ENCODE results near the gene CCNQ.
"Not testable (repeated sequence)": the region's sequence is repeated elsewhere in the genome, so short reads cannot be mapped to it uniquely, and the experiment has no call there.

The CCNQ gene

GRCh38 chrX:153621949-153622598 lies 23.1 kb upstream of the CCNQ start:
- DNase-seq: no peak

- DNase-seq: no peak
These were observed 21.6 kb upstream of the CCNQ start for GRCh38 chrX:153620576-153620975.

- DNase-seq: no peak
These were observed 15.9 kb upstream of the CCNQ start for GRCh38 chrX:153614818-153615217.

GRCh38 chrX:153612413-153612812 lies 13.5 kb upstream of the CCNQ start:
- DNase-seq: no peak

GRCh38 chrX:153611298-153612095 lies 12.6 kb upstream of the CCNQ start:
- DNase-seq: no peak

GRCh38 chrX:153610836-153611213 lies 11.9 kb upstream of the CCNQ start:
- no peak for DNase-seq

- no peak for DNase-seq
These were observed 11.2 kb upstream of the CCNQ start for GRCh38 chrX:153609917-153610835.

GRCh38 chrX:153608806-153609205 lies 9.9 kb upstream of the CCNQ start:
- DNase-seq: no peak

GRCh38 chrX:153608376-153608775 lies 9.4 kb upstream of the CCNQ start:
- no peak for DNase-seq

GRCh38 chrX:153606503-153606902 lies 7.6 kb upstream of the CCNQ start:
- DNase-seq: no peak

GRCh38 chrX:153604666-153605380 lies 5.9 kb upstream of the CCNQ start:
- not testable (repeated sequence) for DNase-seq

- DNase-seq: no peak
These were observed 4.3 kb upstream of the CCNQ start for GRCh38 chrX:153603131-153603656.

GRCh38 chrX:153602601-153603000 lies 3.7 kb upstream of the CCNQ start:
- no peak for DNase-seq

GRCh38 chrX:153601511-153602110 lies 2.7 kb upstream of the CCNQ start:
- no peak for DNase-seq

- no peak for DNase-seq
These were observed 2.0 kb upstream of the CCNQ start for GRCh38 chrX:153600921-153601320.

- no peak for DNase-seq
These were observed 1.1 kb upstream of the CCNQ start for GRCh38 chrX:153600032-153600373.

GRCh38 chrX:153599192-153600031 lies 473 bp upstream of the CCNQ start:
- no peak for DNase-seq

- DNase-seq: no peak
These were observed 1.8 kb downstream of the CCNQ start for GRCh38 chrX:153596981-153597750.

GRCh38 chrX:153595859-153596857 lies 2.8 kb downstream of the CCNQ start:
- no peak for DNase-seq
